Stimulated activated CD8-positive, alpha-beta memory T cell treated with anti-CD3 and anti-CD28 coated beads, Interleukin-2, amount 100 ng/mL, for 1 hour (primary cell): ENCODE measurements around the gene KRT10.
"Not testable (repeated sequence)": the region's sequence is repeated elsewhere in the genome, so short reads cannot be mapped to it uniquely, and the experiment has no call there.

Experiments
- DNase-seq, 2 donors: peaks; one replicate each; pipeline ENCODE4 v3.0.0-alpha.2; 2020; ENCODE audit warnings: low read depth in 2 of 2

KRT10 gene

DNA sequence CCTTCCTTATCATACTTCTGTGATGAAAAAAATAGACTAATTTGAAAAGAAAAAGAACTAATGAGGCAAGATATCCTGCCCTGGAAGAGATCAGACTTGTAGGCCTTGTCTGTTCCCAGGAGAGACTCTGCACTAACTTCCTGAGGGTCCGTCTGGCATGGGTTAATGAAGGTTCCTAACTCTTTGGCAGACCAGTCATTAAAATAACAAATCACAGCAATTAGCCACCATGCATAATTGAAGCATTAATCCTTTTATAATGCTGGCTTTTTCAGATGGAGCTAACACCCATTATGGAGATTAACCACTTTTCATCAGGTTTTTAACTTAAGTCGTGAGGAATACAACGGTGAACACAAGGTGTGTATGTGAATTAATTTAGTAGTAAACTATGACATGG, 10.4 kb upstream of the KRT10 start:
- no peak for DNase-seq

DNA sequence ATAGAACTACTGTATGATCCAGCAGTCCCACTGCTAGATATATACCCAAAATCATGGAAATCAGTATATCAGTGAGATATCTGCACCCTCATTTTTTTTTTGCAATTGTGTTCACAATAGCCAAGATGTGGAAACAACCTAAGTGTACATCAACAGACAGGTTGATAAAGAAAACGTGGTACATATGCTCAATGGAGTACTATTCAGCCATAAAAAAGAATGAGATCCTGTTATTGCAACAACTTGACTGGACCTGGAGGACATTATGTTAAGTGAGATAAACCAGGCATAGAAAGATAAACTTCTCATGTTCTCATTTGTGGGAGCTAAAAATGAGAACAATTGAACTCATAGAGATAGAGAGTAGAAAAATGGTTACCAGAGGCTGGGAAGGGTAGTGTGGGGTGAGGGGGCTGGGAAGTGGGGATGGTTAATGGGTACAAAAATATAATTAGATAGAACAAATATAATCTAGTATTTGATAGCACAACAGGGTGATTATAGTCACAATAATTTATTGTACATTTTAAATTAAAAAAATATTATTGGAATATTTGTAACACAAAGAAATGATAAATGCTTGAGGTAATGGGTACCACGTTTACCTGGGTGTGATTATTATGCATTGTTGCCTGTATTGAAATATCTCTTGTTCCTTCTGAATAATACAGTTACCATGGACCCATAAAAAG, 7.8 kb upstream of the KRT10 start:
- no peak for DNase-seq

DNA sequence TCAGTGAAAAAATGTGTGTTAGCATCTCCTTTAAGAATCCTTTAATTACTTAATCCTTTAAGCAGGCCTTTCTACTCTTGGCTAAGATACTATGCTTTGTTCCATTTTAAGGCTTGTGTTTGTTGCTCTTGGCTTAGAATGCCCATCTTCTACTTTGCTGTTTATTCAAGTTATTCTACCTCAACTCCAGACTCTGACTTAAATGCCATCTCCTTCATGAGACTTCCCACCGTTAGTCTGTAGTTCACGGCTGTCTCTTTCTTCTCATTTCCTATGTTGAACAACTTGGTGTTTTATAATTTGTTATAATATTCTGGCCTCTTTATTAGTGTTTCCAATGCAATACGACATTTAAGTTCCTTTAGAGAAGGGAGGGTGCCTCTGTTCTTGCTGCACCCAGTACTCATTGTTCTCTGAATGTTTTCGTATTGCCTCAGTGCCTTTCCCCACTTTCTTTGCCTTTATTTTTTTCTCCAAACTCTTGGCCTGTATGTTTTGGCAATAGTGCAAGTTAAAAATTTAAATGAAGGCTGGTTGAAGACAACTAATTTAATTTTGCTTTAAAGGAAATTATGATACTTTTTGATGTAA, 6.1 kb upstream of the KRT10 start:
- no peak for DNase-seq

DNA sequence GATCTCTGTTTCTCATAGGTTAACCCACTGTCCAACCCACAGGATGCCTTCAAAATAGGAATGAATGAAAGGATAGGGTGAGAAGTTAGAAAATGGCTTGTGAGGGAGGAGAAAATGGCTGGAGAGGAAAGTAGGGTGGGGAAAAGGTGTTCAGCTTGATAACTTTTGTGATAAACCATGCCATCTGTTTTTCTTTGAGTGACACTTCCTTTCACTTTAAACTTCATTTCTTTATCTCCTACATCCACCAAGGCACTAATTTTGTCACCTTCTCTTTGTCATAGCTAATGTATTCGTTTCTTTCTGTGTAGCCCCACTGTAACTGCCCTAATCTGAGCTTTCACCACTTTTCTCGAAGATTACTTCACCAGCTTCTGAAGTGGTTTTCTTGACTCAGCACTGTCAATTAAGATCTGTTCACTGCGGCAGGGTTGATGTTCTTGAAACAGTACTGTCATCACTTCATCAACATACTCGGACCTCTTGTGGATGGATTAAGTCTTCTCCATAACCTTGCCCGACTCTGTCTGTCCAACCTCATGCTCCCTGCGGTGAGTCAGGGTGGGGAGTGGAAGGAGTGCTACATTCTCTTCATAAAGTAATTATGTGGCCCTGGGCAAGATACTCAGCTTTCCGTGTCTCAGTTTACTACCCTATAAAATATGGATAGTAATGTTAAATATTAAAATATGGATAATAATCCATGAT, 5.5 kb upstream of the KRT10 start:
- no peak for DNase-seq

DNA sequence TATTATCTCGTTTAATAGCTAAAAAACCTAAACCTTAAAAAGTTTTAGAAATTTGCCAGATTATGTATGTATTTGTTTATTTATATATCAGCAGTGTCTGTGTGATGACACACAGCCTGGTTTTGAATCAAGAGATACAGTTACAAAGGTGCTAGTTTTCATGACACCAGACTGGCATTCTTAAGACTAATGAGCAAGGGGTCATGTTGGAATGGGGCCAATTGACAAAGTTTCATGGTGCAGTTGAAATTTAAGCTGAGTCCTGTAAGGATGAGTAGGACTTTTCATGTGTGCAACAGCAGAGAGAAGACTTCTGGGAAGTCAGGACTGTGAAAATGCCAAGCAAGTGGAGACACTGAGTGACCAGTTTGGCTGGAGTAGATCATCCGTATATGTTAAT, 3.2 kb upstream of the KRT10 start:
- DNase-seq, result no peak

DNA sequence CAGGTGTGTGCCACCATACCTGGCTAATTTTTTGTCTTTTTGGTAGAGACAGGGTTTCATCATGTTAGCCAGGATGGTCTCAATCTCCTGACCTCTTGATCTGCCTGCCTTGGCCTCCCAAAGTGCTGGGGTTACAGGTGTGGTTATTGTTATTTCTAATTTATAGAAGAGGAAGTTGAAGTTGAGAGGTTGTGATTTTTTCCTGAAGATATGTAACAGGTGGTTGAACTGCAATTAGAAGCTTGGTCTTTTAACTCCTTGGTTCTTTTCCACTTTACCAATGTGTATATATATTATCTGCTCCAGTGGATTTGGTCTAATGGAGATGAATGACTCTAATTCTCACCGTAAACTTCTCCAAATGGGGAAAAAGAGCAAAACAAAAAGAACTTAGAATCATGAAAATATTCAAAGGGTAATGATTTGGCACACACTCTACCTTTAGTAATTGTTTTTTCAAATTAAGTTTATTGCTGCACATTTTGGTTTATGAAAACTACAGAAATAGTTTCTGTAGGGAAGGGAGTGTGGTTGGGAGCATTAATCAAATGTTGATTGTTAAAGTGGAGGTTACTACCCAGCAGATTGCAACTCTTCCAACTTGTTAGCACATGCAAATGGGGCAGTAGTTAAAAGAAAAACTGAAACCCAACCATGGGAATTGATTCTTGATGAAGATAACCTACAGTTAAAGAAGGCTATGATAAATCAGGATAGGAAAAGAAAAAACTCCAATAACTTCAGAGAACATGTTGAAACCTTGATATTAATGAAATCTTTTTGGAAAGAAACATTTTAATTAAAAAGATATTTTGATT, 1.8 kb upstream of the KRT10 start:
- DNase-seq, result no peak

DNA sequence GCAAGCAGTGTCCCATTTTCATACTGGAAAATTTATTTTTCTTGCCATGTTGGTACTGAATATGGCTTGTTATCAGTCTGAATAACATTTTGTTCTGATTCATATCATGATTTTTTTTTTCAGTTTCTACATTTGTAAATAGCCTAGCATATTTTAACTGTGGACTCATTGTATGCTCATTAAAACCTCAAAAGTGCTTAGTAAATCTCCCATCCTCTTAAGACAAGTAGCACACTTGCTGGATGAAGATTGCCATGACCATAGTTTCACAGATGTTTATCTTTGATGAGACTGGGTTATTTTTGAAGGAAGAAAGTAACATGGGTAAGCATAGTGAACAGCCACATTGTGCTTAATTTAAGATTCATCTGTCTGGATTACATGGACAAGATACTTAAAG, 878 bp downstream of the KRT10 start:
- DNase-seq, result no peak

DNA sequence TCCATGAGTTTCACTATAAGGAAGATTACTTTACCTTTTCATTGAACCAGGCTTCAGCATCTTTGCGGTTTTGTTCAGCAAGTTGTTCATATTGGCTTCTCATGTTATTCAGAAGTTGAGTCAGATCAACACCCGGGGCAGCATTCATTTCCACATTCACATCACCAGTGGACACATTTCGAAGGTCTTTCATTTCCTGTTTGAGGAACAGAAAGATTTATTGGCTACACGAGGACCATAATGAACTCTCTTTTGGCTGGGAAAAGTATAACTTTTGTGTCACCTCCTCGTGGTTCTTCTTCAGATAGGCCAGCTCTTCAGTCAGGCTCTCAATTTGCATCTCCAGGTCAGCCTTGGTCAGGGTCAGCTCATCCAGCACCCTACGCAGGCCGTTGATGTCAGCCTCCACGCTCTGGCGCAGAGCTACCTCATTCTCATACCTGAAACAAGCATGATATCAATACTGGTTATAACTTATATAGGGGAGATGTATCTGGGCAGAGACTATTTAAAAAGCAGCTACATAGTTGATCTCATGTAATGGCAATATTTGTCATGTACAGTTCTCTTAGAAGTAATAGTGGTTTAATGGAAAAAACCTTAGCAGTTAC, 2.1 kb downstream of the KRT10 start:
- DNase-seq, result no peak

DNA sequence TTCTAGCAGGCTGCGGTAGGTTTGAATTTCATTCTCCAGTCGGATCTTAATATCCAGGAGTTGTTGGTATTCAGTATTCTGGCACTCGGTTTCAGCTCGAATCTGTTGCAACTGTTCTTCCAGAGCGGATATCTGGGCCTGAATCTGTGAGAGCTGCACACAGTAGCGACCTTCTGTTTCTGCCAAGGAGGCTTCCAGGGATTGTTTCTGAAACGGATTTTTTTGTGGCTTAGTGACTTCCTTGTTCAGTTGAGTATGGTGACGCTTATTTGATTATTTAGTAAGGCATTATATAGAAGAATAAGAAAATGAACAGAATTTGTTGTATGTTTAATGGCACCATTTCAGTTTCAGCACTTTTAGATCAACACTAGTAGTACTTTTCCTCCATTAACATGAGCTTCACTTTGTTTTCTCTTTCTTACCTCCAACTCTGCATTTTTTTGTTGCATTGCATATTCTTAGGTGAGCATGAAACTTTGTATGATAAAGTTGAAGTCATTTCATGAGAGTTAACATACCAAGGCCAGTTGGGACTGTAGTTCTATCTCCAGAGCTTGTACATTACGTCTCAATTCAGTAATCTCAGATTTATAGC, 2.8 kb downstream of the KRT10 start:
- no peak for DNase-seq

DNA sequence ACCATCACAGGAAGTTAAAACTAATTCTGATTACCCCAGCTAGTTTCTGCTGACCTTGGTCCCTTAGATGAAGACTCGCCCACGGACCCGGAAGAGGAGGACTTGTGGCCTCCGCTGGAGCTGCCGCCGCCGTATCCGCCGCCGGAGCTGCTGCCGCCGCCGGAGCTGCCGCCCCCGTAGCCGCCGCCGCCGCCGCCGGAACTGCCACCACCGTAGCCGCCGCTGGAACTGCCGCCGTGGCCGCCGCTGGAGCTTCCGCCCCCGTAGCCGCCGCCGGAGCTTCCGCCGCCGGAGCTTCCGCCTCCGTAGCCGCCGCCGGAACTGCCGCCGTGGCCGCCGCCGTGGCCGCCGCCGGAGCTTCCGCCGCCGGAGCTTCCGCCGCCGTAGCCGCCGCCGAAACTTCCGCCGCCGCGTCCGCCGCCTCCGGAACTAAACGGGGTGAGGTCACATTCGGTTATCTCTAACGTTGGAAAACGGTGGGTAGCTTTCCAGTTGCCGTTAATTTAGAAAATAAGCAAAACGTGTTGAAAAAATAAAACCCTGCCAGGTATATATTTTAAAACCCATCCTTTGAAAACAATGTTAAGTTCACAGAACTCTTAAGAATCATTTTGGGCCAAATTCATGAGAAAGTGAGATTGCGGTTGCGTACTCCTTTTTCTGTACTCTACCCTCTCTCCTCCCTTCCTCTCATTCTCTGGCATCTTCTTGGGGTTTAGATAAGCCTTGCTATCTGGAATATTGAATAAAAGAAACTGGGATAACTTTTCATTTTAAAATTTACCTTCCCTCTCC, 3.5 kb downstream of the KRT10 start:
- peak; percentile 70 to 78 for DNase-seq

DNA sequence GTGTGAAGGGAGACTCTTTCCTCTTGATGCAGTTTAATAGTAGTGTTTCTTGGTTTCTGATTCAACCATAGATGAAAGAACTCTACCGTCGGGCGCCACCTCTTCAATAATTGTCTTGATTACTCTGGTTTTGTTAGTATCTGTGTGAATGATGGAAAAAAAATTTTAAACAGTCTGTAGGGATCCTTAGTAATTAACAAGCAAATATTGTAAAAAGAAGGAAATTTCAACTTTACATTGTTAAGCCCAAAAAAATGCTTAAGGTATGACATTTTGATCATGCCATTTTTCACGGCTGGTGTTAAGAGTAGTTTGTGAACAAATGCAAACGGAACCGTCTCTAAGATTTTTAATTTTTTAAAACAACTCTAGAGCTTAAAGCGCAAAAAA, 4.1 kb downstream of the KRT10 start:
- no peak for DNase-seq

DNA sequence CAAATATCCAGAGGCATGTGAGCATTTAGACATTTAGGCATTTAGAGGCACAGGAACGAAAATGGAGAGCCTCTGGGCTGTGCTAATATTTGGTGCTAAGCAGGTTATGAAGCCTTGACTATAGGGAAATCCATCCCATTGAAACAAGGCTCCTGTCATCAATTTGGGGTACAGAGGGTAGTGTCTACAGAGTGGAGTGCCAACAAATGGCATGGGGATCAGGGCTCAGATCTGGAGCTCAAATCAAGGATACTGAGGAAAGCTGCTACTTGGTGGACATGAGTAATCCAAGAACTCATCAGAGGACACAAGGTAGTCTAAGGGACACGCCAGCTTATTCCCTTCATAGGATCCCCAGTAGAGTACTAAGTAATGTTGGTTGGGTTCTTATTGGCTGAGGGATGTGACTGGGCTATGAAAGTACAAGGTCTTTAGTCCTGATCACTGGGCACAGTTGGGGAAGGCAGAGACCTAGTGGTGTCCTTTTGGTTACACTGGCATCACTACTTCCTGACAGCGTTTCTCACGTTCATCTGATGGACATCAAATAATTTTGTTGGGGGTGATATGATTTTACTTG, 5.2 kb downstream of the KRT10 start:
- DNase-seq, result no peak

DNA sequence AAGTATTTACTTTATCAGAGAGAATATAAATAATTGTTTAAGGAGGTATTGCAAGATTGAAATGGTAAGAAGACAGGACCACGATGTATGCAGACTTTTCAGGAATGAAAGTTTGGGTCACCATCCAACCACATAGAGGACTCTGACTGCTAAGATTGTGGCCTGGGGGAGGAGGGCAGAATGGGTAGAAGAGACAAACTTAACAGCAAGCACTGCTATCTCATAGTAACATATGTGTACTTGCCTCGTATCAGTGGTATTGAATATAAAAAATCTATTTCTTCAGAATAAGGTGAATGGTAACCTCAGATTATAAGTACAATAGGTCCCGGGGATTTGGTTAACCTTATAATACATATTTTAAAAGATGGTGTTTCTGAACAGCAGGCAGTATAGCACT, 5.8 kb downstream of the KRT10 start:
- DNase-seq, result no peak

DNA sequence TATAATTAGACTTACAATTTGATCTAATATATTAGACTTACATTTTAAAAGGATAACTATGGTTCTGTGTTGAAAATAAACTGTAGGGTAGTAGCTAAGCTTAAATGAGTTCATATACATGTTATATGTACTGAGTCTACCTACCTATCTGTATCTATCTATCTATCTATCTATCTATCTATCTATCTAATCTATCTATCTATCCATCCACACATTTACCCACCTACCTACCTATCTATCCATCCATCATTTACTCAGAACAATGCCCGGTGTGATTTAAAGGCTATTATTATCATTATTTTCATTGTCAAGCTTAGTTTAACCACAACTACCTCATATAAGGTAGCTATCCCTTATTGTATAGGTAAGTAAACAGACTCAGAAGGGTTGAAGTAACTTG, 7.0 kb downstream of the KRT10 start:
- no peak for DNase-seq

DNA sequence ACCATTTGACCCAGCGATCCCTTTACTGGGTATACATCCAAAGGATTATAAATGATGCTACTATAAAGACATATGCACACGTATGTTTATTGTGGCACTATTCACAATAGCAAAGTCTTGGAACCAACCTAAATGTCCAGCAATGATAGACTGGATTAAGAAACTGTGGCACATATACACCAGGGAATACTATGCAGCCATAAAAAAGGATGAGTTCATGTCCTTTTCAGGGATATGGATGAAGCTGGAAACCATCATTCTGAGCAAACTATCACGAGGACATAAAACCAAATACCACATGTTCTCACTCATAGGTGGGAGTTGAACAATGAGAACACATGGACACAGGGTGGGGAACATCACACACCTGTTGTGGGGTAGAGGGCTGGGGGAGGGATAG, 7.8 kb downstream of the KRT10 start:
- not testable (repeated sequence) for DNase-seq

DNA sequence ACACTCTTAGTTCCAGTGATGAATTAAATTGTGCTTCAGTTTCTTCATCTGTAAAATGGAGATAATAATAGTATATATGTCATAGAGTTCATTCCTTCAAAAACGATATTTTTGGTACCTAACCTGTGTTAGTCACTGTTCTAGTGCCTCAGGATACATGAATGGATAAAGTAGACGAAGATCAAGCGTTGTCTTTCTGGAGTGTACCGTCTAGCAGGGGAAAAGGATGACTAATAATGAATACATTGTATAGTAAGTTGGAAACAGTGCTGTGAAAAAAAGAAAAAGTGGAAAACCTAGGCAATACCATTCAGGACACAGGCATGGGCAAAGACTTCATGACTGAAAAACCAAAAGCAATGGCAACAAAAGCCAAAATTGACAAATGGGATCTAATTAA, 8.6 kb downstream of the KRT10 start:
- DNase-seq, result no peak

DNA sequence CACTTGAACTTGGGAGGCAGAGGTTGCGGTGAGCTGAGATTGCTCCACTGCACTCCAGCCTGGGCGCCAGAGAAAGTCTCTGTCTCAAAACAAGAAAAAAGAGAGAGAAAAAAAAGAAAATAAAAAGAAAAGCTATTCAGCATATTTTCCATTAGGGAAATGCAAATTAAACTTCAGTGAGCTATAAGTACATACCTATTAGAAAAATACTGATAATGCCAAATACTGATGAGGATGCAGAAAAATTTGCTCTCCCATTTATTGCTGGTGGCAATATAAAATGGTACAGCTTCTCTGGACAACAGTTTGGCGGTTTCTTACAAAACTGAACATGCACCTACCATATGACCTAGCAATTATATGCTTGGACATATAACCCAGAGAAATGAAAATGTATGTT, 9.8 kb downstream of the KRT10 start:
- DNase-seq, result no peak

DNA sequence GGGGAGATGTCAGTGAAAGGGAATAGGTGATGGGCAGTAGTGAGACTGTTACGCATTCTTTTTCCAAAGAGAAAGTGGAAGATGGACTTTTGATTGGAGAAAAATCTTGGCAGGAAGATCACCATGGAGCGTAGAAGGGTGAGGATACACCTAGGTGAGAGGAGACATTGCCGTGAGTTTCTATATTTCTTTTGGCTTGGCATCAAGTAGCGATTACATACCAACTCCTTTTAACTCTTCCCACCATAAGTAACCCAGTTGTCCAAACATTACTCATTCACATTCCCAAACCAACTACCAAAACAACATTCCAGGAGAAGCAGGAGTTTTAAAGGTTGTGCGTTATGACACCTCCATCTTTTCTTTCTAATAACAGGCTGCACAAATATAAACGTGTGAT, 11.9 kb downstream of the KRT10 start:
- no peak for DNase-seq

DNA sequence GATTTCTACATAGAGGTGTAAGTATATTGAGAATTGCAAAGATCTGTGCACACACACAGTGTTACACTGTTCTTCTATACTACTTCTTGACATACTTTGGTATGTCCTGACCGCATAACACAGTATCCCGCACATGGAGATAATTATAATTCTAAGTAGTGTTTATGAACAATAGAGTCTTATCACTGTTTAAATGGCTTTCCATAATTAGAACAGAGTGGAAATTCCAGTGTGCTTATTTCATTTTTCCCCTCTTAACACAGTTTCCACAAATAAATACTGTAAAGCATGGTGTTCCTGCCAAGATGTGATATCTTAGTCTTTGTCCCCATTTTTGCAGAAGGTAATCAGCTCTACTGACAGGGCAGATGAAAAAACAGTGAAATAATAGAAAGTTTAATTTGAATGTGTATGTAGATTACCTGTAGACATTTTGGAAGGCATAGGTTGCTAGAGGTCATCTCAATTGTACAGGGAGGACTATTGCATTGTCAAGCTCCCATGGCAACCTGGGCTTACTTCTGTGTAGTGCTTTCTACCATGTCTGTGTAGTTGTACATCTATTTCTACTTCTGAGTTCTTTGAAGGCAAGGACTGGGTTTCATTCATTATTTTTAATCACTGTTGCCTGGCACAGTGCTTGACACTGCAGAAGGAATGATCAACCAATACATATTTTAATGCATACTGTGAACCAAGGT, 12.5 kb downstream of the KRT10 start:
- no peak for DNase-seq

DNA sequence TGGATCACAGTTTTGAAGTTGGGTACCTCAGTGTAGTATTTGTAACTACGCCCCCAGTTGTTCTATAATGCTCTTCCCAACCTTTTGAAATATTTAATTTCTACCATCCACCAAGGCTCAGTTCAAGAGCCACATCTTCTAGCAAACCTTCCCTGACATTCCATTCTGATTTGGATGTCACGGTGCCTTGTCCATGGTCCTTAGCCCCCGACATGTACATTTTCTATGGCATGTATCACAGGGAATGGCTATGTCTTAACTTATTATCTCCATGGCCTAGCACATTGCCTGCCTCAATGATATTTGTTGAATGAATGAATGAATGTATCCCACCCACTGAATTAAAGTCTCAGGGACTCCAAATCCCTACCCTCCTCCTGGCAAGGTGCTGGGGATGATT, 16.3 kb downstream of the KRT10 start:
- no peak for DNase-seq
